H9 (cell line): ENCODE results near the gene UST. TPM values are rescaled to one million over a fixed set of nuclear protein-coding genes. Genes with fewer than 3 reads are reported as not detected.

Experiments
- DNase-seq: peaks from one replicate; pipeline ENCODE4 v3.0.0-alpha.2; 2017
- H2AFZ ChIP-seq: one replicate; pipeline ENCODE4 v1.6.1; 2013; ENCODE audit warnings: mild to moderate bottlenecking, low read length, control low read depth, moderate library complexity
- H2AK5ac ChIP-seq: 2 replicates; pipeline ENCODE4 v1.6.1; 2013; ENCODE audit warnings: low read length, control low read depth, mixed read lengths; ENCODE audit not compliant: insufficient read length
- H2BK120ac ChIP-seq: one replicate; pipeline ENCODE4 v1.6.1; 2013; ENCODE audit warnings: low read depth, mild to moderate bottlenecking, low read length, control low read depth, inconsistent platforms; ENCODE audit not compliant: poor library complexity, severe bottlenecking
- H2BK12ac ChIP-seq: 2 replicates; pipeline ENCODE4 v1.6.1; 2013; ENCODE audit warnings: low read length, control low read depth, mixed read lengths, low read depth; ENCODE audit not compliant: insufficient read length
- H2BK15ac ChIP-seq: 2 replicates; pipeline ENCODE4 v1.6.1; 2013; ENCODE audit warnings: low read depth, low read length, control low read depth
- H2BK20ac ChIP-seq: one replicate; pipeline ENCODE4 v1.6.1; 2013; ENCODE audit warnings: low read depth, mild to moderate bottlenecking, low read length, control low read depth, inconsistent platforms; ENCODE audit not compliant: poor library complexity, severe bottlenecking
- H2BK5ac ChIP-seq: 2 replicates; pipeline ENCODE4 v1.6.1; 2013; ENCODE audit warnings: low read length, control low read depth, mixed read lengths; ENCODE audit not compliant: insufficient read length
- H3K14ac ChIP-seq: 2 replicates; pipeline ENCODE4 v1.6.1; 2013; ENCODE audit warnings: low read length, control low read depth; ENCODE audit not compliant: insufficient read depth
- H3K18ac ChIP-seq: 2 replicates; pipeline ENCODE4 v1.6.1; 2013; ENCODE audit warnings: low read depth, mild to moderate bottlenecking, mixed read lengths, low read length, control low read depth; ENCODE audit not compliant: insufficient read length
- H3K23ac ChIP-seq: 2 replicates; pipeline ENCODE4 v1.6.1; 2013; ENCODE audit warnings: low read length, control low read depth, mixed read lengths, low read depth; ENCODE audit not compliant: insufficient read length
- H3K23me2 ChIP-seq: 2 replicates; pipeline ENCODE4 v1.6.1; 2013; ENCODE audit warnings: low read depth, mild to moderate bottlenecking, mixed read lengths, low read length, control low read depth; ENCODE audit not compliant: insufficient read length, poor library complexity, severe bottlenecking
- H3K27ac ChIP-seq: 2 replicates; pipeline ENCODE4 v1.5.1; 2013; ENCODE audit warnings: low read length, control low read depth, mixed read lengths, low read depth; ENCODE audit not compliant: insufficient read length
- H3K27me3 ChIP-seq: 2 replicates; pipeline ENCODE4 v1.6.1; 2013; ENCODE audit warnings: low read length, control low read depth, inconsistent platforms; ENCODE audit not compliant: insufficient read depth
- H3K4ac ChIP-seq: 2 replicates; pipeline ENCODE4 v1.6.1; 2013; ENCODE audit warnings: low read depth, mild to moderate bottlenecking, control low read depth, inconsistent platforms, low read length, moderate library complexity
- H3K4me1 ChIP-seq: 2 replicates; pipeline ENCODE4 v1.6.1; 2013; ENCODE audit warnings: low read length, control low read depth, inconsistent platforms; ENCODE audit not compliant: insufficient read depth
- H3K4me2 ChIP-seq: 2 replicates; pipeline ENCODE4 v1.6.1; 2013; ENCODE audit warnings: low read length, control low read depth, mixed read lengths; ENCODE audit not compliant: insufficient read length, insufficient read depth
- H3K56ac ChIP-seq: 2 replicates; pipeline ENCODE4 v1.6.1; 2013; ENCODE audit warnings: low read depth, mild to moderate bottlenecking, mixed read lengths, low read length, control low read depth; ENCODE audit not compliant: insufficient read length
- H3K79me1 ChIP-seq: 2 replicates; pipeline ENCODE4 v1.6.1; 2013; ENCODE audit warnings: low read depth, mild to moderate bottlenecking, moderate library complexity, low read length, control low read depth, inconsistent platforms; ENCODE audit not compliant: insufficient read depth, poor library complexity, severe bottlenecking
- H3K79me2 ChIP-seq: 2 replicates; pipeline ENCODE4 v1.6.1; 2013; ENCODE audit warnings: low read length, control low read depth, inconsistent platforms; ENCODE audit not compliant: insufficient read depth
- H3K9ac ChIP-seq: 2 replicates; pipeline ENCODE4 v1.6.1; 2013; ENCODE audit warnings: low read length, control low read depth, mixed read lengths; ENCODE audit not compliant: insufficient read length; ENCODE audit errors: extremely low read depth
- H3K9me3 ChIP-seq: one replicate; pipeline ENCODE4 v1.6.1; 2013; ENCODE audit warnings: low read depth, low read length, inconsistent platforms; ENCODE audit not compliant: control insufficient read depth
- H3T11ph ChIP-seq: one replicate; pipeline ENCODE4 v1.6.1; 2013; ENCODE audit warnings: mild to moderate bottlenecking, low read length, control low read depth, inconsistent platforms
- H4K20me1 ChIP-seq: one replicate; pipeline ENCODE4 v1.6.1; 2013; ENCODE audit not compliant: control insufficient read depth, insufficient read length, insufficient read depth
- H4K5ac ChIP-seq: 2 replicates; pipeline ENCODE4 v1.6.1; 2013; ENCODE audit warnings: low read depth, mild to moderate bottlenecking, mixed read lengths, low read length, control low read depth; ENCODE audit not compliant: insufficient read length
- H4K8ac ChIP-seq: replicated peaks from 2 replicates; pipeline ENCODE4 v1.6.1; 2013; ENCODE audit warnings: low read length, control low read depth, mixed read lengths, low read depth; ENCODE audit not compliant: insufficient read length
- H4K91ac ChIP-seq: 2 replicates; pipeline ENCODE4 v1.6.1; 2013; ENCODE audit warnings: low read depth, mild to moderate bottlenecking, moderate library complexity, mixed read lengths, low read length, control low read depth; ENCODE audit not compliant: insufficient read length
- H3K27ac Mint-ChIP-seq, 3 experiments: 2 replicates in 2 of 3; 3 replicates in 1 of 3; pipeline ENCODE4 v1.8.0; 2020 to 2021; ENCODE audit warnings: mixed read lengths in 3 of 3, mild to moderate bottlenecking in 1 of 3, moderate library complexity in 1 of 3
- H3K27me3 Mint-ChIP-seq: 2 replicates; pipeline ENCODE4 v1.8.0; 2021; ENCODE audit warnings: low read depth, mild to moderate bottlenecking, moderate library complexity, mixed read lengths
- H3K36me3 Mint-ChIP-seq, 3 experiments: 2 replicates in 2 of 3; 3 replicates in 1 of 3; pipeline ENCODE4 v1.8.0; 2020 to 2021; ENCODE audit warnings: low read depth in 3 of 3, mixed read lengths in 3 of 3; ENCODE audit not compliant: insufficient read depth in 1 of 3
- H3K4me1 Mint-ChIP-seq, 2 experiments: 2 replicates each; pipeline ENCODE4 v1.8.0; 2020; ENCODE audit warnings: mixed read lengths in 2 of 2
- H3K4me3 Mint-ChIP-seq, 2 experiments: 2 replicates in 1 of 2; 3 replicates in 1 of 2; pipeline ENCODE4 v1.8.0; 2020 to 2021; ENCODE audit warnings: mild to moderate bottlenecking in 2 of 2, mixed read lengths in 2 of 2, moderate library complexity in 1 of 2
- H3K9me3 Mint-ChIP-seq, 2 experiments: 2 replicates in 1 of 2; 3 replicates in 1 of 2; pipeline ENCODE4 v1.8.0; 2020; ENCODE audit warnings: mild to moderate bottlenecking in 2 of 2, mixed read lengths in 2 of 2, moderate library complexity in 1 of 2
- WGBS: extraction: QIAGEN DNeasy Blood & Tissue Kit; methylation state at CpG from one replicate; pipeline ENCODE4 v1.1.7; 2013; ENCODE audit warnings: missing lambda C conversion rate, low lambda C conversion rate, mixed read lengths; ENCODE audit not compliant: insufficient read length; ENCODE audit errors: extremely low coverage; 5-methylcytosine and 5-hydroxymethylcytosine counted together
- total RNA-seq: library from RNA; stranded (reverse); gene quantifications from 2 replicates; pipeline ENCODE4 v1.2.1, GENCODE V29; 2021
- TF ChIP-seq, protein P1 (sequence below): fragments of 200-600 bp; sonication (generic); conservative IDR thresholded peaks from 3 replicates; pipeline ENCODE4 v1.8.0; 2021; ENCODE audit warnings: antibody characterized with exemption, mild to moderate bottlenecking

Gene UST
- total RNA-seq, 1 experiment from 2014 or later = 14.4 TPM

DNA sequence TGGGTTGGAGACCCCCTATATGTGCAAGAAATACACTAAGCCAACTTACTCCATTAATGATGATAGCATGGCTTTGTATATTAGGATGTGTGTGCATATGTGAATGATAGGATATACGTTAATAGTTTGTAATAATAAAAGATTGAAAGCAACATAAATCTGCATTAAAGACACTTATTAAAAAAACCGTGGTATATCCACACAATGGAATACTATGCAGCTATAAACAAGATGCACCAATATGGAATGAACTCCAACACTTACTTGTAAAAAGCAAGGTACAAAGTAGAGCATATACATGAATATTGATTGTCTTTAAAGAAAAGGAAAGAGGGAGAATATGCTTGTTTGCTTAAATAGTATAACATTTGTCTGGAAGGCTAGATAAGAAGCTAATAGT, 68.0 kb downstream of the UST start:
- Histone ChIP-seq H2BK120ac (no peak overlapping the region), H4K91ac (no peak overlapping the region), H3K18ac (no peak overlapping the region), H3K27me3 (no peaks in the 10 kb centered on the region), H3K4me1 (peaks cover 21% of the 10 kb centered on the region), H3K4ac (no peak overlapping the region), H4K8ac (no peak overlapping the region), H4K20me1 (no peaks in the 10 kb centered on the region), H3K56ac (no peak overlapping the region), H2BK20ac (no peak overlapping the region), H3T11ph (no peak overlapping the region), H2AFZ (no peak overlapping the region), H2BK15ac (no peak overlapping the region), H2AK5ac (no peak overlapping the region), H3K4me2 (no peak overlapping the region), H3K79me1 (no peaks in the 10 kb centered on the region), H3K9ac (no peak overlapping the region), H2BK5ac (no peak overlapping the region), H2BK12ac (no peak overlapping the region), H3K27ac (no peak overlapping the region), H4K5ac (no peak overlapping the region), H3K9me3 (no peaks in the 10 kb centered on the region), H3K23me2 (no peaks in the 10 kb centered on the region), H3K79me2 (peaks cover 22% of the 10 kb centered on the region; the same call in 1 of the 2 replicates), H3K14ac (no peak overlapping the region), H3K23ac (no peak overlapping the region)
- TF ChIP-seq, protein P1, sequence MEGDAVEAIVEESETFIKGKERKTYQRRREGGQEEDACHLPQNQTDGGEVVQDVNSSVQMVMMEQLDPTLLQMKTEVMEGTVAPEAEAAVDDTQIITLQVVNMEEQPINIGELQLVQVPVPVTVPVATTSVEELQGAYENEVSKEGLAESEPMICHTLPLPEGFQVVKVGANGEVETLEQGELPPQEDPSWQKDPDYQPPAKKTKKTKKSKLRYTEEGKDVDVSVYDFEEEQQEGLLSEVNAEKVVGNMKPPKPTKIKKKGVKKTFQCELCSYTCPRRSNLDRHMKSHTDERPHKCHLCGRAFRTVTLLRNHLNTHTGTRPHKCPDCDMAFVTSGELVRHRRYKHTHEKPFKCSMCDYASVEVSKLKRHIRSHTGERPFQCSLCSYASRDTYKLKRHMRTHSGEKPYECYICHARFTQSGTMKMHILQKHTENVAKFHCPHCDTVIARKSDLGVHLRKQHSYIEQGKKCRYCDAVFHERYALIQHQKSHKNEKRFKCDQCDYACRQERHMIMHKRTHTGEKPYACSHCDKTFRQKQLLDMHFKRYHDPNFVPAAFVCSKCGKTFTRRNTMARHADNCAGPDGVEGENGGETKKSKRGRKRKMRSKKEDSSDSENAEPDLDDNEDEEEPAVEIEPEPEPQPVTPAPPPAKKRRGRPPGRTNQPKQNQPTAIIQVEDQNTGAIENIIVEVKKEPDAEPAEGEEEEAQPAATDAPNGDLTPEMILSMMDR = no peak
- Mint-ChIP-seq H3K27ac (no peak overlapping the region), H3K9me3 (peaks cover 22 to 29% of the 10 kb centered on the region in 2 experiments), H3K4me3 (no peak overlapping the region), H3K27me3 (no peaks in the 10 kb centered on the region), H3K4me1 (peaks cover 44 to 48% of the 10 kb centered on the region in 2 experiments), H3K36me3 (peaks cover 21 to 36% (median 29%) of the 10 kb centered on the region in 3 experiments)
- DNase-seq = no peak
- WGBS = no CpG with 5 or more reads among the region's 2 CpGs
